Fibroblast of villous mesenchyme (primary cell): Measurements from ENCODE around the gene IGLL1. TPM values are rescaled to one million over a fixed set of nuclear protein-coding genes. Genes with fewer than 3 reads are reported as not detected.
"Not testable (repeated sequence)": the region's sequence is repeated elsewhere in the genome, so short reads cannot be mapped to it uniquely, and the experiment has no call there.

Source experiments
- DNase-seq: peaks from one replicate; pipeline ENCODE4 v3.0.0-alpha.2; 2010; ENCODE audit warnings: low read depth
- H3K4me3 ChIP-seq: 2 replicates; pipeline ENCODE4 v1.5.1; 2011; ENCODE audit warnings: low read depth, mild to moderate bottlenecking, low read length
- CTCF ChIP-seq: IDR thresholded peaks from 2 replicates; pipeline ENCODE4 v1.5.1; 2012; ENCODE audit warnings: low read depth, mild to moderate bottlenecking, low read length; ENCODE audit not compliant: insufficient read depth
- total RNA-seq: library from RNA; depleted of rRNA; stranded (reverse); fragments of >200 nt; gene quantifications from 2 replicates; pipeline ENCODE4 v1.2.3, GENCODE V29; 2012

Gene IGLL1
- total RNA-seq, 1 donor = not detected

GRCh38 chr22:23565305-23565914 is 14.7 kb downstream of the IGLL1 start:
- DNase-seq = no peak
- H3K4me3 ChIP-seq = no peak overlapping the region
- no peak for TF ChIP-seq CTCF

- no peak overlapping the region for H3K4me3 ChIP-seq
- no peak for TF ChIP-seq CTCF
- no peak for DNase-seq
Observed at GRCh38 chr22:23564276-23564675, 15.8 kb downstream of the IGLL1 start.

- TF ChIP-seq CTCF = no peak
- no peak for DNase-seq
- no peak overlapping the region for H3K4me3 ChIP-seq
Observed at GRCh38 chr22:23563111-23563510, 17.0 kb downstream of the IGLL1 start.

DNA sequence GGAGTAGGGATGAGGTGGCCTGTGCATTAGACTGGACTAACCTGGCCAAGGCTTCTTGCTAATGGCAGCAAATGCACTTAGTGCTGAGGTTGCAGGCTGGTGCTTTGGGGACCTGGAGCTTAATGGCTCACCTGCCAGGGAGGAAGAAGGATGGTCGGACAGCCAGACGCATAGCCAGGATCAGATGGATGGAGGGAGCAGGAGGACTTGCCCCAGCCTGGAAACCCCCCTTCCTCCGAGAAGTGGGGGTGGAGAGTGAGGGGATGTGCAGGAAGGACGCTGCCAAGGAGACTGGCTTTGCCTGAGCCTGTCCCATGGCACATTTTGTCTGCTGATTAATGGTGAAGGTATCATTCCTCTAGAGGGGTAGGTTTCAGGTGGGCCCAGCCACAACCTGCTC is 17.9 kb downstream of the IGLL1 start:
- no peak overlapping the region for H3K4me3 ChIP-seq
- no peak for DNase-seq
- no peak for TF ChIP-seq CTCF

GRCh38 chr22:23561025-23561510 is 19.0 kb downstream of the IGLL1 start:
- not testable (repeated sequence) for H3K4me3 ChIP-seq, DNase-seq

DNA sequence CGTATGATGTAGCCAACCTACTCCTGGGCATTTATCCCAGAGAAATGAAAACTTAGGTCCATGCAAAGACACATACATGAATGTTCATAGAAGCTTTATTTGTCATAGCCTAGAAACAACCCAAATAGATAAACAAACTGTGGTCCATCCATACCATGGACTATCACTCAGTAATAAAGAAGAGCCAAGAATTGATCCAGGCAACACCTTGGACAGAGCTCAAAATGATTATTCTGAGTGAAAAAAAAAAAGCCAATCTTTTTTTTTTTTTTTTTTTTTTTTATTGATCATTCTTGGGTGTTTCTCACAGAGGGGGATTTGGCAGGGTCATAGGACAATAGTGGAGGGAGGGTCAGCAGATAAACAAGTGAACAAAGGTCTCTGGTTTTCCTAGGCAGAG is 19.9 kb downstream of the IGLL1 start:
- not testable (repeated sequence) for DNase-seq, H3K4me3 ChIP-seq

- DNase-seq = no peak
- TF ChIP-seq CTCF = no peak
- H3K4me3 ChIP-seq = no peak overlapping the region
Observed at GRCh38 chr22:23557467-23557866, 22.6 kb downstream of the IGLL1 start.

DNA sequence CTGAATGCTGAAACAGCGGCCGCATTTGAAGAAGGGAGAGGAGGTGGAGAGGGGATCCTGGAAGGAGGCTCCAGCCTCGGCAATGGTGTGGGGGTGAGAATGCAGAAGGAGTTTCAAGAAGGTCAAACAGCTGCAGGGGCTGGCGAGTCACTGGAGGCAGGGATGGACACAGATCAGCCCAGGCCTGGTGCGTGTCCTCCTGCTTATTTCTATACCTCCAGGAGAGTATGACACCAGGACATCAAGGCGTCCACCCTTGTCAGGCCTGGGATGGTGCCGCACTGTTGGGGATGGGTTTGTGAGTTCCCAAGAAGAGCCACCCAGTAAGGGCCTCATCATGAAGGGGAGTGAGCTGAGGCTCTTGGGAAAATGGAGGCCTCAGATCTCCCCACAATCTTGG is 23.1 kb downstream of the IGLL1 start:
- H3K4me3 ChIP-seq = no peak overlapping the region
- no peak for DNase-seq
- no peak for TF ChIP-seq CTCF
